GM21390 (cell line): ENCODE data around the gene ENGASE.

Experiments
- ATAC-seq: cut with Tn5 transposase; IDR thresholded peaks from one replicate; pipeline ENCODE4 v1.9.1; 2021; ENCODE audit not compliant: unreplicated experiment

Gene ENGASE

GRCh38 chr17:79111097-79111496 lies 36.5 kb downstream of the ENGASE start:
- ATAC-seq = no peak

GRCh38 chr17:79112471-79112870 lies 37.8 kb downstream of the ENGASE start:
- ATAC-seq = no peak

- no peak for ATAC-seq
These were observed 39.3 kb downstream of the ENGASE start for GRCh38 chr17:79113699-79114457.

- no peak for ATAC-seq
These were observed 40.1 kb downstream of the ENGASE start for GRCh38 chr17:79114458-79115301.

GRCh38 chr17:79115487-79115886 lies 40.9 kb downstream of the ENGASE start:
- no peak for ATAC-seq

- no peak for ATAC-seq
These were observed 42.1 kb downstream of the ENGASE start for GRCh38 chr17:79116575-79117368.

GRCh38 chr17:79117905-79118487 lies 43.4 kb downstream of the ENGASE start:
- ATAC-seq = no peak

- ATAC-seq = no peak
These were observed 44.3 kb downstream of the ENGASE start for GRCh38 chr17:79118924-79119323.

- ATAC-seq = no peak
These were observed 45.6 kb downstream of the ENGASE start for GRCh38 chr17:79120259-79120658.

- ATAC-seq = no peak
These were observed 49.4 kb downstream of the ENGASE start for GRCh38 chr17:79123988-79124387.

GRCh38 chr17:79124513-79125209 lies 50.0 kb downstream of the ENGASE start:
- no peak for ATAC-seq

- ATAC-seq = no peak
These were observed 50.9 kb downstream of the ENGASE start for GRCh38 chr17:79125503-79125902.

- ATAC-seq = no peak
These were observed 51.5 kb downstream of the ENGASE start for GRCh38 chr17:79126139-79126538.

- ATAC-seq = no peak
These were observed 53.0 kb downstream of the ENGASE start for GRCh38 chr17:79127534-79128135.

GRCh38 chr17:79129523-79129922 lies 54.9 kb downstream of the ENGASE start:
- ATAC-seq = no peak

- ATAC-seq = no peak
These were observed 56.1 kb downstream of the ENGASE start for GRCh38 chr17:79130536-79131273.

- no peak for ATAC-seq
These were observed 56.6 kb downstream of the ENGASE start for GRCh38 chr17:79131274-79131635.

- ATAC-seq = no peak
These were observed 57.1 kb downstream of the ENGASE start for GRCh38 chr17:79131701-79132100.

GRCh38 chr17:79132271-79133064 lies 57.8 kb downstream of the ENGASE start:
- ATAC-seq = no peak
